SK-N-SH (cell line): ENCODE results near the gene THSD4. TPM values are rescaled to one million over a fixed set of nuclear protein-coding genes. Genes with fewer than 3 reads are reported as not detected.

ENCODE experiments used
- CTCF ChIA-PET: fragments of 300-600, 350-600 bp; formaldehyde crosslinking; extraction: SDS; loops from one replicate; lab custom pipeline; 2021; lab: Yijun Ruan, JAX
- POLR2A ChIA-PET: fragments of 350-600 bp; sonication (Branson Sonifier 250); formaldehyde crosslinking; extraction: SDS; loops from one replicate; lab custom pipeline; 2020; ENCODE audit warnings: antibody characterized with exemption, inconsistent platforms; lab: Yijun Ruan, JAX
- DNase-seq: peaks from one replicate; pipeline ENCODE4 v3.0.0; 2012
- H2AFZ ChIP-seq: fragments of 200-600 bp; sonication (generic); 2 replicates; pipeline ENCODE4 v1.8.1; 2016; ENCODE audit warnings: antibody characterized with exemption, mild to moderate bottlenecking, low read depth
- H3F3A ChIP-seq: fragments of 200-600 bp; sonication (generic); replicated peaks from 2 replicates; pipeline ENCODE3; 2016; ENCODE audit warnings: antibody characterized with exemption, mild to moderate bottlenecking; ENCODE audit not compliant: insufficient read depth
- H3K27ac ChIP-seq, 2 experiments: fragments of 200-500 bp in 1 of 2; fragments of 200-600 bp in 1 of 2; sonication (Bioruptor generic) in 1 of 2; sonication (generic), shearing (Covaris generic) in 1 of 2; 2 replicates each; pipeline versions ENCODE4 v1.5.1 to v1.6.1; 2014 to 2016; ENCODE audit warnings: low read depth in 2 of 2, inconsistent platforms in 1 of 2, low read length in 1 of 2, mild to moderate bottlenecking in 1 of 2, mixed read lengths in 1 of 2
- H3K27me3 ChIP-seq: fragments of 200-600 bp; sonication (generic), shearing (Covaris generic); 2 replicates; pipeline ENCODE4 v1.6.1; 2016; ENCODE audit warnings: mixed run types; ENCODE audit not compliant: insufficient read depth
- H3K36me3 ChIP-seq, 2 experiments: fragments of 200-500 bp in 1 of 2; fragments of 200-600 bp in 1 of 2; sonication (Bioruptor generic) in 1 of 2; sonication (generic) in 1 of 2; replicated peaks in 1 of 2; 2 replicates each; pipeline versions ENCODE3 to v1.5.1; 2014 to 2016; ENCODE audit warnings: low read length in 1 of 2, mild to moderate bottlenecking in 1 of 2; ENCODE audit not compliant: insufficient read depth in 2 of 2, control insufficient read depth in 1 of 2
- H3K4me1 ChIP-seq, 2 experiments: fragments of 200-500 bp in 1 of 2; fragments of 200-600 bp in 1 of 2; sonication (Bioruptor generic) in 1 of 2; sonication (generic), shearing (Covaris generic) in 1 of 2; 2 replicates each; pipeline versions ENCODE4 v1.5.1 to v1.6.1; 2014 to 2016; ENCODE audit warnings: low read depth in 1 of 2, low read length in 1 of 2, mixed run types in 1 of 2; ENCODE audit not compliant: insufficient read depth in 2 of 2, control insufficient read depth in 1 of 2
- H3K4me2 ChIP-seq: fragments of 200-600 bp; sonication (generic), shearing (Covaris generic); 2 replicates; pipeline ENCODE4 v1.6.1; 2017; ENCODE audit warnings: mixed run types
- H3K4me3 ChIP-seq, 2 experiments: fragments of 200-500 bp in 1 of 2; fragments of 200-600 bp in 1 of 2; sonication (Bioruptor generic) in 1 of 2; sonication (generic), shearing (Covaris generic) in 1 of 2; 2 replicates each; pipeline versions ENCODE4 v1.5.1 to v1.8.1; 2014 to 2016; ENCODE audit warnings: low read depth in 2 of 2, inconsistent platforms in 1 of 2, low read length in 1 of 2, mild to moderate bottlenecking in 1 of 2, mixed read lengths in 1 of 2, moderate library complexity in 1 of 2
- H3K79me2 ChIP-seq: fragments of 200-600 bp; sonication (generic); 2 replicates; pipeline ENCODE4 v1.8.1; 2017; ENCODE audit warnings: mild to moderate bottlenecking; ENCODE audit not compliant: insufficient read depth
- H3K9ac ChIP-seq: fragments of 200-600 bp; sonication (generic); 2 replicates; pipeline ENCODE4 v1.6.1; 2017; ENCODE audit warnings: mixed run types
- H3K9me2 ChIP-seq: fragments of 200-600 bp; sonication (generic); 2 replicates; pipeline ENCODE4 v1.6.1; 2017; ENCODE audit warnings: mixed run types
- H3K9me3 ChIP-seq: fragments of 200-600 bp; sonication (generic); 2 replicates; pipeline ENCODE4 v1.6.1; 2017; ENCODE audit warnings: mixed run types, mild to moderate bottlenecking, moderate library complexity
- H4K20me1 ChIP-seq: fragments of 200-600 bp; sonication (generic); 2 replicates; pipeline ENCODE4 v1.6.1; 2017; ENCODE audit warnings: mild to moderate bottlenecking, mixed run types; ENCODE audit not compliant: insufficient read depth
- CTCF ChIP-seq: fragments of 200-600 bp; sonication (generic); IDR thresholded peaks from 2 replicates; pipeline ENCODE4 v1.6.1; 2017; ENCODE audit warnings: antibody characterized with exemption, mild to moderate bottlenecking, moderate library complexity
- GATA2 ChIP-seq: sonication (generic); formaldehyde crosslinking; IDR thresholded peaks from 2 replicates; pipeline ENCODE4 v1.5.0; 2020; ENCODE audit warnings: mild to moderate bottlenecking, missing genetic modification reagents
- MAX ChIP-seq: IDR thresholded peaks from 2 replicates; pipeline ENCODE4 v1.4.0; 2012; ENCODE audit warnings: low read depth
- PBX3 ChIP-seq: IDR thresholded peaks from 2 replicates; pipeline ENCODE4; 2012
- REST ChIP-seq: IDR thresholded peaks from 2 replicates; pipeline ENCODE4 v1.6.1; 2012; ENCODE audit warnings: mild to moderate bottlenecking, low read depth, low read length, moderate library complexity
- TCF12 ChIP-seq: IDR thresholded peaks from 2 replicates; pipeline ENCODE4 v1.4.0; 2012
- USF1 ChIP-seq: IDR thresholded peaks from 2 replicates; pipeline ENCODE4 v1.4.0; 2012; ENCODE audit warnings: low read depth, borderline replicate concordance
- WGBS: methylation state at CpG from one replicate; pipeline ENCODE4 v1.1.6; 2017; ENCODE audit warnings: low lambda C conversion rate; 5-methylcytosine and 5-hydroxymethylcytosine counted together
- polyA plus RNA-seq, 3 experiments: library from polyadenylated mRNA; depleted of rRNA; stranded (reverse); fragments of >200 nt; gene quantifications; 2 replicates each; pipeline ENCODE4 v1.2.3, GENCODE V29; 2012

The THSD4 gene
- polyA plus RNA-seq, 1 of the 3 experiments (the other 2 are of a cell fraction), result 79.1 TPM

GRCh38 chr15:71303977-71304376 is 188.7 kb downstream of the THSD4 start:
- Histone ChIP-seq H3K9me2 (no peaks in the 10 kb centered on the region), H3K27ac (no peak overlapping the region), H3K9me3 (no peaks in the 10 kb centered on the region), H3K79me2 (no peaks in the 10 kb centered on the region), H3K27me3 (no peaks in the 10 kb centered on the region), H4K20me1 (no peaks in the 10 kb centered on the region), H3K4me3 (no peak overlapping the region), H3F3A (peaks cover 5% of the 10 kb centered on the region), H3K4me1 (peaks cover 14 to 27% of the 10 kb centered on the region in 2 experiments), H3K36me3 (no peaks in the 10 kb centered on the region), H3K9ac (no peak overlapping the region), H2AFZ (no peak overlapping the region), H3K4me2 (no peak overlapping the region; the same call in 1 of the 2 replicates)
- no peak for DNase-seq
- TF ChIP-seq CTCF (no peak), REST (no peak), MAX (no peak), GATA2 (CRISPR knock-in tag) (no peak)
- ChIA-PET POLR2A (no interaction called here), CTCF (interaction anchor here (0.6 kb wide), 1 partner anchor 14 kb away, joined by 4 read pairs; no protein-coding TSS in a partner anchor)
- WGBS, result 93% methylated on average over 2 of the region's 2 CpGs

GRCh38 chr15:71304681-71305080 is 189.4 kb downstream of the THSD4 start:
- no peaks in the 10 kb centered on the region for H3K9me3 ChIP-seq
- 90% methylated on average over 4 of the region's 4 CpGs for WGBS

More at GRCh38 chr15:71304681-71305080, 189.4 kb downstream of the THSD4 start:
- Histone ChIP-seq H3K36me3 (no peaks in the 10 kb centered on the region), H3K27me3 (no peaks in the 10 kb centered on the region), H3K79me2 (no peaks in the 10 kb centered on the region), H2AFZ (no peak overlapping the region), H3K9me2 (no peaks in the 10 kb centered on the region), H3K4me2 (no peak overlapping the region), H3K27ac (no peak overlapping the region), H4K20me1 (no peaks in the 10 kb centered on the region), H3K4me3 (no peak overlapping the region), H3F3A (peaks cover 5% of the 10 kb centered on the region), H3K9ac (no peak overlapping the region), H3K4me1 (peaks cover 14 to 22% of the 10 kb centered on the region in 2 experiments)
- DNase-seq, result no peak
- TF ChIP-seq TCF12 (peak; percentile 74), USF1 (no peak), PBX3 (peak; percentile 60)
- ChIA-PET POLR2A (no interaction called here), CTCF (no interaction called here)
